ENCODE data around the gene PHACTR3.

DNA sequence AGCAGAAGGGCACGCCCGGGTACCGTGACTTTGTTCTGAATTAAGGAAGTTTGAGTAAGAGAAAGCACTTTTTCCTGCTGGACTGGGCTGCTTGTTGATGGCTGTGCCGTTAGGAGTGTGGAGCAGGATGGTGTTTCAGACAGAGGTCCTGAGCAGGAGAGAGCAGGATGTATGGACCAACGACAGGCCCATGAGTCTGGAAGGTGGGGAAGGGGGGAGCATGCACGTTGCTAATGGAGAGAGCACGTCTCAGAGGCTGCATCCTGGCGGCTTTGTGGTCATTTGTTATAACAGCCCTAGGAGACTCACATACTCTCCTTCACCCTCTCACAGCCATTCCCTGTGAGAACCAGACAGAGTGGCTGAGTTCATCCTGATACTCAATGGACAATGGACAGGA lies 56.8 kb downstream of the PHACTR3 start:
- TF ChIP-seq CTCF (optimal IDR thresholded peaks at IDR 0.05 in 1 of 3, IDR thresholded peaks at IDR 0.05 in 1 of 3, conservative IDR thresholded peaks at IDR 0.05 in 1 of 3; ENCODE audit: extremely low read depth in 1 of 3, insufficient read depth in 2 of 3, low read length in 3 of 3) (no peak), EZH2 (IDR thresholded peaks at IDR 0.05; ENCODE audit: low read length) (no peak)
